ENCODE results near the gene PNMA8C. TPM values are rescaled to one million over a fixed set of nuclear protein-coding genes. Genes with fewer than 3 reads are reported as not detected.
"Not testable (repeated sequence)": the region's sequence is repeated elsewhere in the genome, so short reads cannot be mapped to it uniquely, and the experiment has no call there.

The PNMA8C gene
- total and polyA plus RNA-seq, 7 donors: 0.23 to 0.36 (median 0.27) TPM; not detected in 2

DNA sequence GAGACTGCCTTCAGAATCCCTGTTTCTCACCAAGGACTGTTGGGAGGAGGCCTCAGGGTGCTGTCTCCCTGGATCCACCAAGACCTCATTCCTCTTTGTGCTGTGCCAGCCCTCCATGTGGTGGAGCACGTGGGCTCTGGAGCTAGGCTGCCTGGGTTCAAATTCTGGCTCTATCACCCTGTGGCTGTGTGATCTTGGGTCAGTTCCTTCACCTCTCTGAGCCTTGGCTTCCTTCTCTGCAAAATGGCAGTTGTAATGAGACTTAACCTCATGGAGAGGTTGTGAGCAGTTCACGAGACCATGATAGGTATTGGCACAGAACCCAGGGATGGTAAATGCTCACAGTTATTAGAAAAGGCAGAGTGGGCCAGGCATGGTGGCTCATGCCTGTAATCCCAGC, 6.4 kb downstream of the PNMA8C start:
- Histone ChIP-seq H3K4me1 (peaks cover 0 to 14% (median 10%) of the 10 kb centered on the region in 4 donors), H3K4me3 (no peak overlapping the region), H3K9me3 (no peaks in the 10 kb centered on the region), H3K27ac (no peak overlapping the region), H3K36me3 (no peaks in the 10 kb centered on the region), H3K27me3 (peaks cover 0 to 27% (median 11%) of the 10 kb centered on the region in 3 donors)
- WGBS, 2 donors: 72 to 80% methylated on average over 2 of the region's 2 CpGs
- DNase-seq: no peak
- TF ChIP-seq, protein P1, sequence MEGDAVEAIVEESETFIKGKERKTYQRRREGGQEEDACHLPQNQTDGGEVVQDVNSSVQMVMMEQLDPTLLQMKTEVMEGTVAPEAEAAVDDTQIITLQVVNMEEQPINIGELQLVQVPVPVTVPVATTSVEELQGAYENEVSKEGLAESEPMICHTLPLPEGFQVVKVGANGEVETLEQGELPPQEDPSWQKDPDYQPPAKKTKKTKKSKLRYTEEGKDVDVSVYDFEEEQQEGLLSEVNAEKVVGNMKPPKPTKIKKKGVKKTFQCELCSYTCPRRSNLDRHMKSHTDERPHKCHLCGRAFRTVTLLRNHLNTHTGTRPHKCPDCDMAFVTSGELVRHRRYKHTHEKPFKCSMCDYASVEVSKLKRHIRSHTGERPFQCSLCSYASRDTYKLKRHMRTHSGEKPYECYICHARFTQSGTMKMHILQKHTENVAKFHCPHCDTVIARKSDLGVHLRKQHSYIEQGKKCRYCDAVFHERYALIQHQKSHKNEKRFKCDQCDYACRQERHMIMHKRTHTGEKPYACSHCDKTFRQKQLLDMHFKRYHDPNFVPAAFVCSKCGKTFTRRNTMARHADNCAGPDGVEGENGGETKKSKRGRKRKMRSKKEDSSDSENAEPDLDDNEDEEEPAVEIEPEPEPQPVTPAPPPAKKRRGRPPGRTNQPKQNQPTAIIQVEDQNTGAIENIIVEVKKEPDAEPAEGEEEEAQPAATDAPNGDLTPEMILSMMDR (IDR thresholded peaks at IDR 0.05): no peak
- no peak for TF ChIP-seq POLR2AphosphoS5 (IDR thresholded peaks at IDR 0.05)
- no peak for TF ChIP-seq POLR2A (IDR thresholded peaks at IDR 0.05)
- intact Hi-C loops (cut with DNase I): no loop called here

DNA sequence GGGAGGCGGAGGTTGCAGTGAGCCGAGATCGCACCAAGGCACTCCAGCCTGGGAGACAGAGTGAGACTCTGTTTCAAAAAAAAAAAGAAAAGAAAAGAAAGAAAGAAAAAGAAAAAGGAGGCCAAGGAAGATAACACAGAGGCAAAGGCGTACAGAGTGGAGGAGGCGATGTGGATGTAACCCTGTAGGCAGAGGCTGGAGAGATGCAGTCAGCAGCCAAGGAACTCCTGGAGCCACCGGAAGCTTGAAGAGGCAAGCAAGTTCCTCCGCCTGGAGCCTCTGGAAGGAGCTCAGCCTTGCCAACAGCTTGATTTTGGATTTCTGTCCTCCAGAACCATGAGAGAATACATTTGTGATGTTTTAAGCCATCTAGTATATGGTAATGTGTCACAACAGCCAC, 8.7 kb downstream of the PNMA8C start:
- no peaks in the 10 kb centered on the region for H3K9me3 ChIP-seq
- intact Hi-C loops (cut with DNase I): no loop called here
- H3K27me3 ChIP-seq: peaks cover 0 to 30% (median 11%) of the 10 kb centered on the region in 3 donors

DNA sequence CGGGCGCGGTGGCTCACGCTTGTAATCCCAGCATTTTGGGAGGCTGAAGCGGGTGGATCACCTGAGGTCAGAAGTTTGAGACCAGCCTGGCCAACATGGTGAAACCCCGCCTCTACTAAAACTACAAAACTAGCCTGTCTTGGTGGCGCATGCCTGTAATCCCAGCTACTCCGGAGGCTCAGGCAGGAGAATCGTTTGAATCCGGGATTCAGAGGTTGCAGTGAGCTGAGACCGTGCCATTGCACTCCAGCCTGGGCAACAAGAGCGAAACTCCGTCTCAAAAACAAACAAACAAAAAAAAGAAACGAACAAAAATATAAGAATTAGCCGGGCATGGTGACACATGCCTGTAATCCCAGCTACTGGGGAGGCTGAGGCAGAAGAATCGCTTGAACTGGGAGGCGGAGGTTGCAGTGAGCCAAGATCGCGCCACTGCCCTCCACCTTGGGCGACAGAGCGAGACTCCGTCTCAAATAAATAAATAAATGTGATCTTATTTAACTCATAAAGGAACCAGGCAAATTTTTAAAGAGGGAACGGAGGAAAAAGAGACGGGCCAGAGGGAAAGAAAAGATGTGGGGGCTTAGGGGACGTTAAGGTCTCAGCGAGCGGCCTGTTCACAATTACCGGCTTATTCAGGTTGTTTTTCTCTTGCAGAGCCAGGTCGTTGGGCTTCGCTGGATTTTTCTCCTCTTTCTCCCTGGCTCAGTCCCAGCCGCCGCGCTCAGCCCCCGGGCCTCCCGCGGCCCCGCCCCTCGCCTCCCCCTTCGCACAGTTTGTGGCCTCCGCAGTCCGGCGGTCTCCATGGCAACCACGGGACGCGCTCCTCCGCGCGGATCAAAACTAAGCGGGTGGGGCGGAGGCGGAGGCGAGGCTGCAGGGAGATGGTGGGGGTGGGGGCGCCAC, 12.7 kb downstream of the PNMA8C start:
- intact Hi-C loops (cut with DNase I); H3K9me3 ChIP-seq; H3K36me3 ChIP-seq: not testable (repeated sequence)
- Histone ChIP-seq H3K27ac (peak overlapping the region; percentile 8 to 60 (median 44)), H3K27me3 (peaks cover 9 to 61% (median 38%) of the 10 kb centered on the region in 3 donors), H3K4me3 (peak overlapping the region in 3 of 4 donors; percentile 27 to 42 (median 39)), H3K4me1 (peaks cover 0 to 41% (median 36%) of the 10 kb centered on the region in 4 donors)
- peak; percentile 91 for DNase-seq
- 13 to 23% methylated on average over 53 of the region's 53 CpGs for WGBS, 2 donors

More for the DNA sequence above, 8.7 kb downstream of the PNMA8C start:
- DNase-seq: no peak
- Histone ChIP-seq H3K4me3 (no peak overlapping the region), H3K4me1 (peaks cover 0 to 13% (median 11%) of the 10 kb centered on the region in 4 donors), H3K27ac (no peak overlapping the region), H3K36me3 (no peaks in the 10 kb centered on the region)
- 85 to 90% methylated on average over 7 of the region's 7 CpGs for WGBS, 2 donors
- TF ChIP-seq POLR2A (IDR thresholded peaks at IDR 0.05): no peak
- TF ChIP-seq, protein P1 (IDR thresholded peaks at IDR 0.05): no peak
- TF ChIP-seq EP300 (IDR thresholded peaks at IDR 0.05): no peak
- no peak for TF ChIP-seq POLR2AphosphoS5 (IDR thresholded peaks at IDR 0.05)

DNA sequence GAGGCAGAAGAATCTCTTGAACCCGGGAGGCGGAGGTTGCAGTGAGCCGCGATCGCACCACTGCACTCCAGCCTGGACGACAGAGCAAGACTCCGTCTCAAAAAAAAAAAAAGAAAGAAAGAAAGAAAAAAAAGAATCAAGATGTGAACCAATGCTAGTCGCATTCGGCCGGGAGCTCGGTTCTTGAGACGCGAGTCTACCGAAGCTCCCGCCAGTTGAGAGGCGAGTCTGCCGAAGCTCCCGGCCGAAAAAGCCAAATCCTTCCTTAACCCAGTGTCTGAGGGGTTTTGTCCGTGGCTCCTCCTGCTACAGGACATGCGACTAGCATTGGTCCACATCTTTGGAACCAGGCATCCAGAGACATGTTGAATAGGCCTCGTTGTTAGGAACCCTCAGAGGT, 13.8 kb downstream of the PNMA8C start:
- Histone ChIP-seq H3K27me3 (peaks cover 9 to 73% (median 49%) of the 10 kb centered on the region in 3 donors), H3K4me1 (peaks cover 0 to 51% (median 38%) of the 10 kb centered on the region in 4 donors)
- 93 to 96% methylated on average over 22 of the region's 22 CpGs for WGBS, 2 donors
- H3K27ac ChIP-seq; H3K9me3 ChIP-seq; intact Hi-C loops (cut with DNase I); H3K4me3 ChIP-seq; DNase-seq; H3K36me3 ChIP-seq: not testable (repeated sequence)

DNA sequence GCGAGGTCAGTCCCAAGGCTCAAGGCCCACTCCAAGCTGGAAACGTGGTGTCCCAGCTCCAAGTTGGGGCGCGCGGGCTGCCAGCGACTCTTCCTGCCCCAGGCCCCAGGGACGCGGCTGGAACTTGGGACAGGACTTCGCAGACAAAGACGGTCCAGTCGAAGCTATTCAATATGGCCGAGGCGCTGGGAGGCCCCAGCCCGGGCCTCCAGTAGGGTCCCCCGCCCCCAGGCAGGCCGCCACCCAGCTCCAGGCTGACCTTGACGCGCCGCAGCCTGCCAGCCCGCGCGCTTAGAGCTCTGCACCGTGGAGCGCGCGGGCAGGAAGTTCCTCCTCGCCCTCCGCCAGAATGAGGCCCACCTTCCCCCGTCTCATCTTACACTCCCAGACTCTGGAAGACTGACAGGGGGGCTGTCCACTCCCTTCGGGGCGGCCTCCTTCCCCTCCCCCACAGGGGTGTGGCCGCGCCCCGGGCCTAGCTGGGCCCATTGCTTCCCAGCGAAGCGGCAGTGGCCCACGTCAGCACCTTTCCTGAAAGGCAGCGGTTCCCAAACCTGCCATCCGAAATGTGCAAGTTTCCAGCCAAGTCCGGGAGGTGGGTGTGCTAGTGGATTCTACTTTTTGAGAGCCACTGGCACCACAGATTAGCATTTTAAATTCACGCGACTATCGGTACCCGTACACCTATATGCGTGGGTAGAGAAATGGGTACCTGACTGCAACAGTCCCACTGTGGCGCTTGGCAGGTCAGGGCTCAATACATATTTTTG, 15.3 kb downstream of the PNMA8C start, which contains the start of gene CCDC8:
CCDC8 (minus strand) TSS at position 303 of the 770 bp plus-strand sequence. CDS start 754 bp downstream, outside the sequence.
- H3K4me3 ChIP-seq: peak within 1 kb of the TSS; percentile 35 to 56 (median 44)
- H3K27ac ChIP-seq: peak within 1 kb of the TSS; percentile 38 to 75 (median 66)
- H3K36me3 ChIP-seq: no peaks in the 10 kb centered on the region
- intact Hi-C loops (cut with DNase I): no loop called here
- peak; percentile 95 for DNase-seq
- H3K27me3 ChIP-seq: peaks cover 9 to 77% (median 56%) of the 10 kb centered on the region in 3 donors
- peak; percentile 40 to 48 for TF ChIP-seq POLR2A (IDR thresholded peaks at IDR 0.05)
- peak; percentile 69 to 92 (median 76) for TF ChIP-seq POLR2AphosphoS5 (IDR thresholded peaks at IDR 0.05)
- no peak for TF ChIP-seq EP300 (IDR thresholded peaks at IDR 0.05)
- TF ChIP-seq, protein P1 (IDR thresholded peaks at IDR 0.05): no peak
- H3K4me1 ChIP-seq: peaks cover 0 to 57% (median 43%) of the 10 kb centered on the region in 4 donors
- H3K9me3 ChIP-seq: no peaks in the 10 kb centered on the region
- 18 to 19% methylated on average over 46 of the region's 46 CpGs for WGBS, 2 donors
